Loucy (cell line): ENCODE data around the gene MAGEC3.

Experiments
- EZH2phosphoT487 ChIP-seq: fragments of 200-600 bp; IDR thresholded peaks from 2 replicates; pipeline ENCODE4 v1.6.1; 2018; ENCODE audit warnings: antibody characterized with exemption, mild to moderate bottlenecking, moderate library complexity, borderline replicate concordance
- TF ChIP-seq, protein P1 (sequence below): fragments of 200-600 bp; sonication (generic); conservative IDR thresholded peaks from 2 replicates; pipeline ENCODE4 v1.5.1; 2014; ENCODE audit warnings: mild to moderate bottlenecking, antibody characterized with exemption, low read length

DNA sequence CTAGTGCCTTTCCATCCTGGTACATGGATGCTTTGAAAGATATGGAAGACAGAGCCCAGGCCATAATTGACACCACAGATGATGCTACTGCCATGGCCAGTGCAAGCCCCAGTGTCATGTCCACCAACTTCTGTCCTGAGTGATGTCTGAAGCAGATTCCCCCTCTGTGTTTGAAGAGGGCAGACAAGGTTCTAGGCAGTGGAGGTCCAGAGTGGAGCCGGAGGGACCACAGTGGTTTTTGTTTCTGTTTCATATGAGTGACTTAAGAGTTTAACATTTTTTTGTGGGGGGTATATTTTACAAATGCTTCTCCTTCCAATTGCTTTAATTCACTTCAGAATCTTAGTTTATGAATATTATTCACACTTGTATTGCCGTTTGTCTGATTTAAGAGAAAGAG, 59.6 kb downstream of the MAGEC3 start:
- TF ChIP-seq, protein P1, sequence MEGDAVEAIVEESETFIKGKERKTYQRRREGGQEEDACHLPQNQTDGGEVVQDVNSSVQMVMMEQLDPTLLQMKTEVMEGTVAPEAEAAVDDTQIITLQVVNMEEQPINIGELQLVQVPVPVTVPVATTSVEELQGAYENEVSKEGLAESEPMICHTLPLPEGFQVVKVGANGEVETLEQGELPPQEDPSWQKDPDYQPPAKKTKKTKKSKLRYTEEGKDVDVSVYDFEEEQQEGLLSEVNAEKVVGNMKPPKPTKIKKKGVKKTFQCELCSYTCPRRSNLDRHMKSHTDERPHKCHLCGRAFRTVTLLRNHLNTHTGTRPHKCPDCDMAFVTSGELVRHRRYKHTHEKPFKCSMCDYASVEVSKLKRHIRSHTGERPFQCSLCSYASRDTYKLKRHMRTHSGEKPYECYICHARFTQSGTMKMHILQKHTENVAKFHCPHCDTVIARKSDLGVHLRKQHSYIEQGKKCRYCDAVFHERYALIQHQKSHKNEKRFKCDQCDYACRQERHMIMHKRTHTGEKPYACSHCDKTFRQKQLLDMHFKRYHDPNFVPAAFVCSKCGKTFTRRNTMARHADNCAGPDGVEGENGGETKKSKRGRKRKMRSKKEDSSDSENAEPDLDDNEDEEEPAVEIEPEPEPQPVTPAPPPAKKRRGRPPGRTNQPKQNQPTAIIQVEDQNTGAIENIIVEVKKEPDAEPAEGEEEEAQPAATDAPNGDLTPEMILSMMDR, result no peak
- TF ChIP-seq EZH2phosphoT487, result no peak
